Glutamatergic neuron (in vitro differentiated cells): ENCODE data around the gene ABCF2. TPM values are rescaled to one million over a fixed set of nuclear protein-coding genes. Genes with fewer than 3 reads are reported as not detected.

Source experiments
- DNase-seq: peaks from one replicate; pipeline ENCODE4 v3.0.0; 2022
- H3K27ac Mint-ChIP-seq: one replicate; pipeline ENCODE4 v1.8.0; 2020; ENCODE audit warnings: mild to moderate bottlenecking, mixed read lengths, inconsistent platforms; ENCODE audit not compliant: unreplicated experiment
- H3K27me3 Mint-ChIP-seq: one replicate; pipeline ENCODE4 v1.8.0; 2020; ENCODE audit warnings: mild to moderate bottlenecking, moderate library complexity, mixed read lengths, inconsistent platforms; ENCODE audit not compliant: unreplicated experiment
- H3K36me3 Mint-ChIP-seq: one replicate; pipeline ENCODE4 v1.8.0; 2020; ENCODE audit warnings: mild to moderate bottlenecking, mixed read lengths, inconsistent platforms; ENCODE audit not compliant: unreplicated experiment
- H3K4me1 Mint-ChIP-seq: one replicate; pipeline ENCODE4 v1.8.0; 2020; ENCODE audit warnings: mild to moderate bottlenecking, low read depth, mixed read lengths, inconsistent platforms; ENCODE audit not compliant: unreplicated experiment
- H3K4me3 Mint-ChIP-seq: one replicate; pipeline ENCODE4 v1.8.0; 2020; ENCODE audit warnings: mild to moderate bottlenecking, mixed read lengths, inconsistent platforms; ENCODE audit not compliant: unreplicated experiment
- H3K9me3 Mint-ChIP-seq: one replicate; pipeline ENCODE4 v1.8.0; 2020; ENCODE audit warnings: mild to moderate bottlenecking, moderate library complexity, mixed read lengths, inconsistent platforms; ENCODE audit not compliant: unreplicated experiment
- total RNA-seq: library from RNA; stranded (reverse); fragmentation: NEBNext Ultra II Directional; extraction: Animal tissue kit (Norgen Biotek cat#: 25700); gene quantifications from one replicate; pipeline ENCODE4 v1.2.1, GENCODE V29; 2021; ENCODE audit not compliant: unreplicated experiment
- TF ChIP-seq, protein P1 (sequence below): fragments of 200-600 bp; sonication (generic); IDR thresholded peaks from one replicate; pipeline ENCODE4 v1.5.0; 2021; ENCODE audit not compliant: partially characterized antibody, unreplicated experiment

The ABCF2 gene
- total RNA-seq, 1 donor from 2014 or later, result 39.1 TPM

DNA sequence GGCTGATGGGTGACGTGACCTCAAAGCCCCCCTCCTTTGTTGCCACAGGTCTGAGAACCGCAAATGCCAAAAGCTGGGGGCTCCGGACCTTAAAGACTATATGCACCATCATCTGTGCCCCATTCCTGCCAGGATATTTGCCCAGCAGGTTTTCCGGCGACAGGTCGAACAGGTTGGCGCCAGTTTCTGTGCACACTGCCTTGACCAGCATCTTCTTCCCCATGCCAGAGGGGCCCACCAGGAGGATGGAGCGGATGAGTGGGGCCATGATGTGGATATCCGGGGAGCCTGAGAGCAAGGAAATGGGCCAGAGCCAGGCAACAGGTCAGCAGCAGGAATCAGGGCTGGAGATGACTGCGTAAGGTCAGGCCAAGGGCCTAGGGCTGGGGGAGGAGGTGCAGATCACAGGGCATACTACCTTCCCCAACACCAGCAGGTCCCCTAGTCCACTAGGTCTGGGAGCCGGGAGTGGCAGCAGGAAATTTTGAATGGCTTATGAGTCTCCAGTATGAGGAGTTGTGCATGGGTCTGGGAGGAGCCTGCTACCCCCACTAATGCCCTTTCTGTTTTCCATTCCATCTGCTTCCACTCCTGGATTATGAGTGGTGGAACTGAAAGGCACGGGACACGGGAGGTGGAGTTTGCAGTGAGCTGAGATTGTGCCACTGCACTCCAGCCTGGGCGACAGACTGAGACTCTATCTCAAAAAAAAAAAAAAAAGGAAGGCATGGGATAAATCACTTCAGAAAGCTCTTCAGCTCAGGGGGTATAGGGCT, 33.6 kb downstream of the ABCF2 start:
- no peak overlapping the region for H3K27ac Mint-ChIP-seq
- no peak overlapping the region for H3K4me3 Mint-ChIP-seq
- H3K4me1 Mint-ChIP-seq, result no peaks in the 10 kb centered on the region
- H3K9me3 Mint-ChIP-seq, result peaks cover 3% of the 10 kb centered on the region
- DNase-seq, result no peak
- peaks cover 8% of the 10 kb centered on the region for H3K27me3 Mint-ChIP-seq
- TF ChIP-seq, protein P1, sequence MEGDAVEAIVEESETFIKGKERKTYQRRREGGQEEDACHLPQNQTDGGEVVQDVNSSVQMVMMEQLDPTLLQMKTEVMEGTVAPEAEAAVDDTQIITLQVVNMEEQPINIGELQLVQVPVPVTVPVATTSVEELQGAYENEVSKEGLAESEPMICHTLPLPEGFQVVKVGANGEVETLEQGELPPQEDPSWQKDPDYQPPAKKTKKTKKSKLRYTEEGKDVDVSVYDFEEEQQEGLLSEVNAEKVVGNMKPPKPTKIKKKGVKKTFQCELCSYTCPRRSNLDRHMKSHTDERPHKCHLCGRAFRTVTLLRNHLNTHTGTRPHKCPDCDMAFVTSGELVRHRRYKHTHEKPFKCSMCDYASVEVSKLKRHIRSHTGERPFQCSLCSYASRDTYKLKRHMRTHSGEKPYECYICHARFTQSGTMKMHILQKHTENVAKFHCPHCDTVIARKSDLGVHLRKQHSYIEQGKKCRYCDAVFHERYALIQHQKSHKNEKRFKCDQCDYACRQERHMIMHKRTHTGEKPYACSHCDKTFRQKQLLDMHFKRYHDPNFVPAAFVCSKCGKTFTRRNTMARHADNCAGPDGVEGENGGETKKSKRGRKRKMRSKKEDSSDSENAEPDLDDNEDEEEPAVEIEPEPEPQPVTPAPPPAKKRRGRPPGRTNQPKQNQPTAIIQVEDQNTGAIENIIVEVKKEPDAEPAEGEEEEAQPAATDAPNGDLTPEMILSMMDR, result no peak
- H3K36me3 Mint-ChIP-seq, result no peaks in the 10 kb centered on the region

DNA sequence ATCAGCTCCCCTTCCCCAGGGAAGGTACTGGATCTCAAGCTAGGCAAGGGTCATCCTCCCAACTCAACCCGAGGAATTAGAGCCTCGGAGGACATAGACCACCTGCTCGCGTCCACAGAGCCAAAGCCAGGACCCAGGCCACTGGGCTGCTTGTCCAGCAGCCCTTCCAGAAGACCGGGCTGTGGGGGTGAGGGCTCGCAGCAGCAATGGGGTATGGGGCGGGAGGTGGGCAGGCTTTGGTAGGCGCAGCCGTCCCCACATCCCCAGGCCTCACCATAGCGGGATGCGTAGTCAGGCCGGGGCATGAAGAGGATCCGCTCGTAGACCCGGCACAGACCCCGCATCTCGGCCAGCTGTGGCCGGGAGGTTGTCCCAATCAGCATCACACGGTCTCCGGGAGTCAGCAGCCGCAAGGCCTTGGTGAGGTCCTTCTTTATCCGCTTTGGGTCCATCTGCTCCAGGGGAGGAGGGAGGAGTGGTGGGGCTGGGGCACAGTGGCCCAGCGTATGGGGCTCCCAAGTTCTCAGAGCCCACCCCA, 34.9 kb downstream of the ABCF2 start:
- peaks cover 3% of the 10 kb centered on the region for H3K9me3 Mint-ChIP-seq
- no peak overlapping the region for H3K4me3 Mint-ChIP-seq
- peaks cover 4% of the 10 kb centered on the region for H3K4me1 Mint-ChIP-seq
- no peak for DNase-seq
- no peaks in the 10 kb centered on the region for H3K36me3 Mint-ChIP-seq
- peaks cover 11% of the 10 kb centered on the region for H3K27me3 Mint-ChIP-seq
- TF ChIP-seq, protein P1, result no peak
- no peak overlapping the region for H3K27ac Mint-ChIP-seq

DNA sequence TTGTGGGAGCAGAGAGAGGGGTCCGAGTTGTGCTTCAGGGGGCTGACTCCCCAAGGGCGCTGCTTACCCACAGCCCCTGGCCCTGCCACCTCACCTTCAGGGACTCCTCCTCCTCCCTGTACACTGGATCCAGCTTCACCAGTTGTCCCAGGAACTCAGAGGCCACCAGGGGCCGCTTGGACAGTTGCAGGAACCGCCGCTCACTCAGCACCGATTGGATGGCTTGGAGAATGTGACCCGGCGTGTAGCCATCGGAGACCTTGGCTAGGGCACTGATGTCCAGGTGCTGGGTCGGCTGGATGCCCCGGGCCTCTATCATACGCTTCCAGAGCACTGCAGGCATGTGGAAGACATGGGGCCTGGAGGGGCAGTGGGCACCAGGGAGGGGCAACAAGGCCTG, 35.5 kb downstream of the ABCF2 start:
- Mint-ChIP-seq H3K4me3 (no peak overlapping the region), H3K27me3 (peaks cover 11% of the 10 kb centered on the region), H3K27ac (no peak overlapping the region), H3K9me3 (peaks cover 3% of the 10 kb centered on the region), H3K36me3 (no peaks in the 10 kb centered on the region), H3K4me1 (peaks cover 7% of the 10 kb centered on the region)
- TF ChIP-seq, protein P1, result no peak
- no peak for DNase-seq

DNA sequence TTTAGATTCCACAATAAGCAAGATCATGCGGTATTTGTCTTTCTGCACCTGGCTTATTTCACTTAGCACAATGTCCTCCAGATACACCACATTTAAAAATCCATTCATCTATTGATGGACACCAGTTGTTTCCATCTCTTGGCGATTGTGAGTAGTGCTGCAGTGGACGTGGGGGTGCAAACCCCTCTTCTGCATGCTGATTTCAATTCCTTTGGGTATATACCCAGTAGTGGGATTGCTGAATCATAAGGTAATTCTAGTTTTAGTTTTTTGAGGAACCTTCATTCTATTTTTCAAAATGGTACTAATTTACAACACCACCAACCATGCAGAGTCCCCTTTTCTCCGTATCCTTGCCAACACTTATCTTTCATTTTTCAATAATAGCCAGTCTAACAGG, 38.0 kb downstream of the ABCF2 start:
- H3K4me1 Mint-ChIP-seq, result peaks cover 7% of the 10 kb centered on the region
- no peak overlapping the region for H3K4me3 Mint-ChIP-seq
- H3K27ac Mint-ChIP-seq, result no peak overlapping the region
- DNase-seq, result no peak
- TF ChIP-seq, protein P1, result no peak
- peaks cover 8% of the 10 kb centered on the region for H3K27me3 Mint-ChIP-seq
- H3K36me3 Mint-ChIP-seq, result no peaks in the 10 kb centered on the region
- peaks cover 7% of the 10 kb centered on the region for H3K9me3 Mint-ChIP-seq

DNA sequence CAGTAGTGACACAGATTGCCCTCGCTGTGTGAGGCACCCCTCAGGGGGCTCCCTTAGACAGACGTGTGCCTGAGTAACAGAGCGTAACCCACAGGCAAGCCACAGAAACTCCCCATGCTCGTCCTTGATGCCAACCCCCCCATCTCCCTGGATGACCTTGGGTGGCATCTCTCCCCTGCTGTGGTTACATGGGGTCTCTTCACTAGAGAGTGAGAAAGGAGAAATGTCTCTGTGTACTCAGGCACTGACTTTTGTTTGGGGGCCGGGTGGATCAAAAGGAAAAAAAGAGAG, 38.8 kb downstream of the ABCF2 start:
- Mint-ChIP-seq H3K36me3 (no peaks in the 10 kb centered on the region), H3K9me3 (peaks cover 8% of the 10 kb centered on the region), H3K27ac (no peak overlapping the region), H3K4me1 (peaks cover 7% of the 10 kb centered on the region), H3K4me3 (no peak overlapping the region), H3K27me3 (peaks cover 6% of the 10 kb centered on the region)
- TF ChIP-seq, protein P1, result no peak
- no peak for DNase-seq
